Panc1 (cell line): Measurements from ENCODE around the gene PROSER1.

Experiments
- POLR2AphosphoS5 ChIP-seq: IDR thresholded peaks from 2 replicates; pipeline ENCODE4 v1.6.1; 2012; ENCODE audit warnings: mild to moderate bottlenecking, low read depth, low read length, moderate library complexity
- SIN3A ChIP-seq: IDR thresholded peaks from 2 replicates; pipeline ENCODE4 v1.6.1; 2012; ENCODE audit warnings: low read depth, mild to moderate bottlenecking, low read length, moderate library complexity, borderline replicate concordance; ENCODE audit not compliant: insufficient read depth
- TCF7L2 ChIP-seq: IDR thresholded peaks from 2 replicates; pipeline ENCODE4 v1.6.1; 2011; ENCODE audit warnings: mild to moderate bottlenecking, low read depth, low read length, inconsistent platforms
- TF ChIP-seq, protein P1 (sequence below): fragments of 450-650 bp; IDR thresholded peaks from 2 replicates; pipeline ENCODE4 v1.5.1; 2017; ENCODE audit warnings: mild to moderate bottlenecking
- TF ChIP-seq, protein P2 (sequence below), 2 experiments: IDR thresholded peaks; 2 replicates each; pipeline ENCODE4 v1.6.1; 2011 to 2012; ENCODE audit warnings: low read depth in 2 of 2, control low read depth in 1 of 2, low read length in 1 of 2, mild to moderate bottlenecking in 1 of 2, moderate library complexity in 1 of 2; ENCODE audit not compliant: insufficient read depth in 1 of 2

DNA sequence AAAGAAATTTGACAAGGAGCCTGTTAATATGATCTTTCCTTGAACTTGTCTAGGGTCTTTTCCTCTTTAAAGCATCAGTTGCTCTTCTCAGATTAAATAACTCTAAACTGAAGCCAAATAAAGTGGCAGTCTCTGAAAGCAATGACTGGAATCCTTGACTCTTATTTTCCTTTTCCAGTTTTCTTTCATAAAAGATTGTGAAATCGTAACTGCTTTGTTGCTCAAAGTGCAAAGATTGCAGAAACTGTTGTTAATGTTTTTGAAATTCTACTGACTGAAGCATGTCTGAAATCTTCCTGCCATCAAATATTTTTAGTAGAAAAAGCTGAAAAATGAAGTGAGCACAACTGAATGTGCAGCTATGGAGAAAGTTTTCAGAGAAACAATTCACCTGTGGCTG, 2.3 kb upstream of the PROSER1 start:
- TF ChIP-seq, protein P1, sequence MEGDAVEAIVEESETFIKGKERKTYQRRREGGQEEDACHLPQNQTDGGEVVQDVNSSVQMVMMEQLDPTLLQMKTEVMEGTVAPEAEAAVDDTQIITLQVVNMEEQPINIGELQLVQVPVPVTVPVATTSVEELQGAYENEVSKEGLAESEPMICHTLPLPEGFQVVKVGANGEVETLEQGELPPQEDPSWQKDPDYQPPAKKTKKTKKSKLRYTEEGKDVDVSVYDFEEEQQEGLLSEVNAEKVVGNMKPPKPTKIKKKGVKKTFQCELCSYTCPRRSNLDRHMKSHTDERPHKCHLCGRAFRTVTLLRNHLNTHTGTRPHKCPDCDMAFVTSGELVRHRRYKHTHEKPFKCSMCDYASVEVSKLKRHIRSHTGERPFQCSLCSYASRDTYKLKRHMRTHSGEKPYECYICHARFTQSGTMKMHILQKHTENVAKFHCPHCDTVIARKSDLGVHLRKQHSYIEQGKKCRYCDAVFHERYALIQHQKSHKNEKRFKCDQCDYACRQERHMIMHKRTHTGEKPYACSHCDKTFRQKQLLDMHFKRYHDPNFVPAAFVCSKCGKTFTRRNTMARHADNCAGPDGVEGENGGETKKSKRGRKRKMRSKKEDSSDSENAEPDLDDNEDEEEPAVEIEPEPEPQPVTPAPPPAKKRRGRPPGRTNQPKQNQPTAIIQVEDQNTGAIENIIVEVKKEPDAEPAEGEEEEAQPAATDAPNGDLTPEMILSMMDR = no peak
- TF ChIP-seq POLR2AphosphoS5 (no peak), SIN3A (no peak), TCF7L2 (no peak)
- TF ChIP-seq, protein P2, sequence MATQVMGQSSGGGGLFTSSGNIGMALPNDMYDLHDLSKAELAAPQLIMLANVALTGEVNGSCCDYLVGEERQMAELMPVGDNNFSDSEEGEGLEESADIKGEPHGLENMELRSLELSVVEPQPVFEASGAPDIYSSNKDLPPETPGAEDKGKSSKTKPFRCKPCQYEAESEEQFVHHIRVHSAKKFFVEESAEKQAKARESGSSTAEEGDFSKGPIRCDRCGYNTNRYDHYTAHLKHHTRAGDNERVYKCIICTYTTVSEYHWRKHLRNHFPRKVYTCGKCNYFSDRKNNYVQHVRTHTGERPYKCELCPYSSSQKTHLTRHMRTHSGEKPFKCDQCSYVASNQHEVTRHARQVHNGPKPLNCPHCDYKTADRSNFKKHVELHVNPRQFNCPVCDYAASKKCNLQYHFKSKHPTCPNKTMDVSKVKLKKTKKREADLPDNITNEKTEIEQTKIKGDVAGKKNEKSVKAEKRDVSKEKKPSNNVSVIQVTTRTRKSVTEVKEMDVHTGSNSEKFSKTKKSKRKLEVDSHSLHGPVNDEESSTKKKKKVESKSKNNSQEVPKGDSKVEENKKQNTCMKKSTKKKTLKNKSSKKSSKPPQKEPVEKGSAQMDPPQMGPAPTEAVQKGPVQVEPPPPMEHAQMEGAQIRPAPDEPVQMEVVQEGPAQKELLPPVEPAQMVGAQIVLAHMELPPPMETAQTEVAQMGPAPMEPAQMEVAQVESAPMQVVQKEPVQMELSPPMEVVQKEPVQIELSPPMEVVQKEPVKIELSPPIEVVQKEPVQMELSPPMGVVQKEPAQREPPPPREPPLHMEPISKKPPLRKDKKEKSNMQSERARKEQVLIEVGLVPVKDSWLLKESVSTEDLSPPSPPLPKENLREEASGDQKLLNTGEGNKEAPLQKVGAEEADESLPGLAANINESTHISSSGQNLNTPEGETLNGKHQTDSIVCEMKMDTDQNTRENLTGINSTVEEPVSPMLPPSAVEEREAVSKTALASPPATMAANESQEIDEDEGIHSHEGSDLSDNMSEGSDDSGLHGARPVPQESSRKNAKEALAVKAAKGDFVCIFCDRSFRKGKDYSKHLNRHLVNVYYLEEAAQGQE (IDR thresholded peaks at IDR 0.05; ENCODE audit: insufficient read depth in 1 of 2, low read depth in 2 of 2, low read length in 1 of 2) = no peak
